Hepatocyte (in vitro differentiated cells): ENCODE measurements around the gene ZNF3.

Experiments
- EZH2 ChIP-seq: fragments of 200-600 bp; sonication (generic); IDR thresholded peaks from 2 replicates; pipeline ENCODE4 v1.6.1; 2016; ENCODE audit warnings: antibody characterized with exemption, mild to moderate bottlenecking, borderline replicate concordance
- TF ChIP-seq, protein P1 (sequence below): fragments of 200-600 bp; sonication (generic); IDR thresholded peaks from 2 replicates; pipeline ENCODE4 v1.5.1; 2016; ENCODE audit warnings: antibody characterized with exemption, mild to moderate bottlenecking; ENCODE audit not compliant: poor library complexity

DNA sequence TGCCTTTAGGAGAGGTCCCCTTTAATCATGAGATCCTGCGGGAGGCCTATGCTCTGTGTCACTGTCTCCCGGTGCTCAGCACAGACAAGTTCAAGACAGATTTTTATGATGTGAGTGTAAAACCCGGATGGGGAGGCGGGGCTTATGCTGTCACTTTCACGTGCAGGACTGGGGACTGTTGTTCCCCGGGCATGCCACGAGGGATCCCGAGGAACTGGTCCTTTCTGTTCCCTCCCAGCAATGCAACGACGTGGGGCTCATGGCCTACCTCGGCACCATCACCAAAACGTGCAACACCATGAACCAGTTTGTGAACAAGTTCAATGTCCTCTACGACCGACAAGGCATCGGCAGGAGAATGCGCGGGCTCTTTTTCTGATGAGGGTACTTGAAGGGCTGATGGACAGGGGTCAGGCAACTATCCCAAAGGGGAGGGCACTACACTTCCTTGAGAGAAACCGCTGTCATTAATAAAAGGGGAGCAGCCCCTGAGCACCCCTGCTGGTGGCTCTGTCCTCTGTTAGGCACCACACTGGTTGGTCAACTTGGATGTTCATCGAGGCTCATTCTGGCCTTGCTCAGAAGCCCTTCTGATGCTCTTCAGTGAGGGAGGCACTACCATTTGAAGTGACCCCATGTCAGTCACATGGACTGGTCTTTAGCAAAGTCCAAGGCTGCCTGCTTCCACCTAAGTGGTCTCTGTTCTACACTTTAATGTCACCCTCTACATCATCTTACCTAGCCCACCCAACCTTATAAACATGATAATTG lies 10.1 kb upstream of the ZNF3 start:
- TF ChIP-seq, protein P1, sequence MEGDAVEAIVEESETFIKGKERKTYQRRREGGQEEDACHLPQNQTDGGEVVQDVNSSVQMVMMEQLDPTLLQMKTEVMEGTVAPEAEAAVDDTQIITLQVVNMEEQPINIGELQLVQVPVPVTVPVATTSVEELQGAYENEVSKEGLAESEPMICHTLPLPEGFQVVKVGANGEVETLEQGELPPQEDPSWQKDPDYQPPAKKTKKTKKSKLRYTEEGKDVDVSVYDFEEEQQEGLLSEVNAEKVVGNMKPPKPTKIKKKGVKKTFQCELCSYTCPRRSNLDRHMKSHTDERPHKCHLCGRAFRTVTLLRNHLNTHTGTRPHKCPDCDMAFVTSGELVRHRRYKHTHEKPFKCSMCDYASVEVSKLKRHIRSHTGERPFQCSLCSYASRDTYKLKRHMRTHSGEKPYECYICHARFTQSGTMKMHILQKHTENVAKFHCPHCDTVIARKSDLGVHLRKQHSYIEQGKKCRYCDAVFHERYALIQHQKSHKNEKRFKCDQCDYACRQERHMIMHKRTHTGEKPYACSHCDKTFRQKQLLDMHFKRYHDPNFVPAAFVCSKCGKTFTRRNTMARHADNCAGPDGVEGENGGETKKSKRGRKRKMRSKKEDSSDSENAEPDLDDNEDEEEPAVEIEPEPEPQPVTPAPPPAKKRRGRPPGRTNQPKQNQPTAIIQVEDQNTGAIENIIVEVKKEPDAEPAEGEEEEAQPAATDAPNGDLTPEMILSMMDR: no peak
- TF ChIP-seq EZH2: no peak
